Activated CD8-positive, alpha-beta memory T cell treated with anti-CD3 and anti-CD28 coated beads for 36 hours (primary cell): ENCODE measurements around the gene ABCF2. TPM values are rescaled to one million over a fixed set of nuclear protein-coding genes. Genes with fewer than 3 reads are reported as not detected.

Source experiments
- CTCF ChIA-PET: fragments of 350-600 bp; sonication (Branson Sonifier 250); formaldehyde crosslinking; loops from one replicate; lab custom pipeline; 2021; ENCODE audit warnings: antibody characterized with exemption; lab: Charles Lee
- POLR2A ChIA-PET: fragments of 350-600 bp; sonication (Branson Sonifier 250); formaldehyde crosslinking; loops from one replicate; lab custom pipeline; 2021; ENCODE audit warnings: antibody characterized with exemption; lab: Charles Lee
- total RNA-seq, 2 experiments: library from RNA; stranded (reverse); gene quantifications; one replicate each; pipeline ENCODE4 v1.2.3, GENCODE V29; 2021

The ABCF2 gene
- total RNA-seq, 2 experiments from 2014 or later: 86.5 to 96.8 TPM

DNA sequence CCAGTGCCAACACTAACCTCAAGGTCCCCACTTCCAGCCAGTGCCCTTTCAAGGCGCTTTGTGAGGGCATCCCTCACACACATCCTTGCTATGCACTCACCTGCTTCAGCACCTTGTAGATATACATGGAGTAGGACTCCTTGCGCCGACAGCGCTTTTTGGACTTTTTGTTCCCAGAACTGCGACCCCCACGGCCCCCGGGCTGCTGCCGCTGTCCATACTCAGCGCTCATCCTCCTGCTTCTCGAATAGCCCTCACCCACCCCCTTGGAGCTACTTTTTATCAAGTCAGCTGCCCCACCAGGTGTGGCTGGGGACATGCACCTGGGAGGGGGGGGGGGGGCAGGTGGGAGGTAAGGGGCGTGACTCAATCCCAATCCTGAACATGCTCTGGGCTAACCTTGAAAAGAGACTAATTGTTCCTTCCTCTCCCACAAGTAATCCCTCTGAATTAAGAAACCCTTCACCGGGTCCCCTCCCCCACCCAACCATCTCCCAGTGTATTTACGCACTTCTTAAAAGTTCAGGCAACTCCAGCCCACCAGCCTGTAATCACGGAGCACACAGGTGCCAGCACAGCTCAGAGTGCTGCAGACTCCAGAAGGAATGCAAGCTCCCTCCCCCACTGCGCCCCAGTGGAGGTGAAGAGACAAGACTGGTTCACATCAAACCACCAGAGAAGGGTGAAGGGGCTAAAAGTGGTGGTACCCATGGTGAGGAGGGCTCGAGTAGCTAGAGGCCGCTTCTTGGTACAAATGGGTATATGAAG, 16.7 kb downstream of the ABCF2 start, which contains the start of gene H2BK1:
Gene H2BK1 (minus strand): TSS at position 402 of the 768 bp plus-strand sequence. CDS start 170 bp downstream, at position 232.
- POLR2A ChIA-PET: interaction anchor here (0.7 kb wide), 1 partner anchor 9 kb away, joined by 3 read pairs; no protein-coding TSS in a partner anchor
- CTCF ChIA-PET: no interaction called here

DNA sequence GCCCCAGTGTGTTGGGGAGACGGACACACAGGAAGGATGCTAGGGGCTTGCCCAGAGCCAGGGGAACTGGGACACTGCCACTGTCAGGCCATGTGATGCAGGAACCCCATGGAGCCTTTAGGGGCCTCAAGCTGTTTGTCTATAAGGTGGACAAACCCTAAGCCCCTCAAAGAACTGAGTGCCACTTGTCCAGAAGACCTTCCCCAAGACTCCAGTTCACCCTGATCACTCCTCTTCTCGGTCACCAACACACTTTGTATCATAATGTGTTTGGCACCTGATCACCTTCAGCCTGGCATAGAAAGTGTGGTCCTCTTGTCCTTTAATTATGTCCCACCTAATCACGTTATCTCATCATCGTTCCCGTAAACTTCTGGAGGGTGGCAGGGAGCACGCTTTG, 17.4 kb downstream of the ABCF2 start:
- POLR2A ChIA-PET: no interaction called here
- CTCF ChIA-PET: no interaction called here

DNA sequence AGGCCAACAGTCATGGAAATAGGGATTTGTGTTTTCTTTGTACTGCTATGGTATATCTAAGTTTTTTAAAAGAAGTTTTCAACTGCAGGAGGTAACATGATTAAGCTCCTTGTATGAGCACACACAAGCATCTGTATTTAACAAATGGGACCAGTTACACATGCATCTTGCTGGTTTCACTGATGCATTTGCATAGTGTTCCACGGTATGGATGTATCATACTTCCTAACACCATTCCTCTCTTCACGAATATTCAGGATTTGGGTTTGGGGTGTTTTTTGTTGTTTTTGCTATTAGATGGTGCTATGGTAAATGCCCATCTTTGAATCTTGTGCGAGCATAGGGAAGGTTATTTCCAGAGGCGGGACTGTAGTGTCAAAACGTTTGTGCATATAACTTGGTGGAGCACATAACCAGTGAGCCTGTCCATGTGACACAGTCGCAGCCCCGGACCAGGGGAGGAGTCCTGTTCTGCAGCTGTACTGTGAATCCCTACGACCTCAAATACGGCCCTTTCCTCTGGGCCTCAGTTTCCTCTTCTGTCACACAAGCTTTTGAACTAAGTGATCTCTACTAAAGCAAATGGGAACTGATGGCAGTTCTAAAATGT, 18.6 kb downstream of the ABCF2 start:
- ChIA-PET CTCF (interaction anchor here (0.7 kb wide), 1 partner anchor 96 kb away, joined by 3 read pairs; no protein-coding TSS in a partner anchor), POLR2A (no interaction called here)

DNA sequence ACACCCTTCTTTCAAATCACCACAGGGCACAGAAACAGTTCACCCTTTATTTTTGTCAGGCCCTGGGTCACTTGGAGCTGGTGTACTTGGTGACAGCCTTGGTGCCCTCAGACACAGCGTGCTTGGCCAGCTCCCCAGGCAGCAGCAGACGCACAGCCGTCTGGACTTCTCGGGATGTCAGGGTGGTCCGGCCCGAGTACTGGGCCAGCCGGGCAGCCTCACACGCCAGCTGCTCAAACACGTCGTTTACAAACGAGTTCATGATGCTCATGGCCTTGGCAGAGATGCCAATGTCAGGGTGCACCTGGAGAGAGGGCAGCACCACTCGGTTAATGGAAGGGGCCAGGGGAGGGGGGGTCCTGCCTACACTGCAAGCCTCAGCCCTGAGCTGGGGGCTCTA, 19.2 kb downstream of the ABCF2 start:
- CTCF ChIA-PET: interaction anchor here (0.7 kb wide), 1 partner anchor 96 kb away, joined by 3 read pairs; no protein-coding TSS in a partner anchor

GRCh38 chr7:151207315-151207714, 19.7 kb downstream of the ABCF2 start:
- ChIA-PET CTCF (interaction anchor here (0.7 kb wide), 1 partner anchor 95 kb away, joined by 3 read pairs; no protein-coding TSS in a partner anchor), POLR2A (no interaction called here)

More for the DNA sequence above, 19.2 kb downstream of the ABCF2 start:
- POLR2A ChIA-PET: no interaction called here

DNA sequence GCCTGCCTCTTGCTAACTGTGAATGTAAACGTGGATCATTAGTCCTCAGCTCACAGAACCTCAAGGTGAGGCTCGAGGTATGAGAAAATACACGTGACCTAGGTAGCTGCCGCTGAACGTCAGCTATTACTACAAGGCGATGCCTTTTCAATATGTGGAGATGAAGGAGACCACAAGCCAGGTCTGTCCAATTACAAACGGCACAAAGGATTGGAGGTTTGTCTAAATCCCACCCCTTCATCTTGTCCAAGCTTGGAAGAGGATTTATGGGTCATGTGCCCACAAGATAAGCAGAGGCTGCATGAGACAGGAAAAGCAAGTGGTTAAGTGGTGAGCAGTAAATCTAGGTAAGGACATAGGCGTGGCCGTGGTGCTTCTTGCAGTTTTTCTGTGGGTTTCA, 20.1 kb downstream of the ABCF2 start:
- POLR2A ChIA-PET: no interaction called here
- CTCF ChIA-PET: no interaction called here

- ChIA-PET POLR2A (no interaction called here), CTCF (interaction anchor here (1.2 kb wide), 1 partner anchor 82 kb away, joined by 3 read pairs; no protein-coding TSS in a partner anchor)
These were observed 21.3 kb downstream of the ABCF2 start for GRCh38 chr7:151205730-151206129.

- POLR2A ChIA-PET: no interaction called here
- CTCF ChIA-PET: interaction anchor here (0.6 to 1.2 kb wide), 2 partner anchors 81 to 811 kb away, joined by 3 read pairs; no protein-coding TSS in a partner anchor
These were observed 22.5 kb downstream of the ABCF2 start for GRCh38 chr7:151204383-151205032.

GRCh38 chr7:151202836-151203235, 24.2 kb downstream of the ABCF2 start:
- CTCF ChIA-PET: no interaction called here

GRCh38 chr7:151201751-151202150, 25.3 kb downstream of the ABCF2 start:
- POLR2A ChIA-PET: no interaction called here
- CTCF ChIA-PET: no interaction called here

More at GRCh38 chr7:151202836-151203235, 24.2 kb downstream of the ABCF2 start:
- POLR2A ChIA-PET: no interaction called here

- ChIA-PET POLR2A (no interaction called here), CTCF (no interaction called here)
These were observed 25.7 kb downstream of the ABCF2 start for GRCh38 chr7:151201344-151201743.

DNA sequence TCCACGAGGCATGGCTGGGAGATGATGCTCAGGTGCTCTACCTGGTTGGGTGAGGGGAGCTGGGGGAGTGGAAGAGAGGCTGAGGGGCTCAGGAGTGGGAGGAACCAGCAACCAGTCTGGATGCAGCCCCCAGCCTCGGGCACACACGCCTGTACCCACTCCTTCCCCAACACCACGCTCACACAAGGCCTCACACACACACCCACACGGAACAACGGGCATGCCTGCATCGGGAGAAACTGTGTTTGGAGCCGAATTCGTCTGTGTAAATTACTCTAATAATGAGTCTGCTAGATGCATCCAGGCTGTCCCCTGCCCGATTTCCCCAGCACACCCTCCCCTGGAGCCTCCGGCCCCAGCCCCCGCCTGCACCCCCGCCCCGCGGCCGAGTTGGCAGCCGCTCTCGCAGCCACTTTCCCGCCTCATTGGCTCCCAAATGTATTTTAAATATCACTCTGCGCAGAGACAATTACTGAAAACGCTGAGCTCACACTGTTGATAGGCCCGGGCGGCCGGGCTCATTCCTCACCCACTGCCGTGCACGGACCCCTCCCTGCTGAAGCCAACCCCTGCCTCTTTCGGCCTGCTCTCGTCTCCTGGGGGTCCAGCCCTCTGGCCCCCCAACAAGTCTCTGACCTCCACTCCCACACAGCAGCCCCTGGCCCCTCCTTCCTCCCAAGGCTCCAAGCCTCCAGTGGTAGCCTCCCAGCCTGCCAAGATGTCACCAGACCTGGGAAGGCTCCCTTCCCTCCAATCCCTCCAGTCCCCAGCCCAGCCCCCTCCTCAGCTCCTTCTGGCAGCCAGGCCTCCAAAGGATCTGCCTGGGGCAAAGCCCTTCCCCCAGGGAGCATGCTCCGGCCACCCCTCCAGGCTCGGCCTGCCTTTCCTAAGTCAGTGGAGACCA, 27.8 kb downstream of the ABCF2 start:
- ChIA-PET POLR2A (no interaction called here), CTCF (no interaction called here)

DNA sequence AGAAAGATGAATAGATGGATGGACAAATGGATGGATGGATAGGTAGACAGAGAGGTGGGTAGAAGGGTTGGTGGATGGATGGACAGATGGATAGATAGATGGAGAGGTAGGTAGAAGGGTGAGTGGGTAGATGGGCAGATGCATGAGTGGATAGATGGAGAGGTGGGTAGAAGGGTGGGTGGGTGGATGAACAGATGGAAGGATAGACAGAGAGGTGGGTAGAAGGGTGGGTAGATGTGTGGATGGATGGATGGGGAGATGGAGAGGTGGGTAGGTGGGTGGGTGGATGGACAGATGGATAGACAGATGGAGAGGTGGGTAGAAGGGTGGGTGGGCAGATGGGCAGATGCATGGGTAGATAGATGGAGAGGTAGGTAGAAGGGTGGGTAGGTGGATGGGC, 29.1 kb downstream of the ABCF2 start:
- POLR2A ChIA-PET: no interaction called here
- CTCF ChIA-PET: no interaction called here

- ChIA-PET POLR2A (no interaction called here), CTCF (no interaction called here)
These were observed 31.2 kb downstream of the ABCF2 start for GRCh38 chr7:151195616-151196450.

DNA sequence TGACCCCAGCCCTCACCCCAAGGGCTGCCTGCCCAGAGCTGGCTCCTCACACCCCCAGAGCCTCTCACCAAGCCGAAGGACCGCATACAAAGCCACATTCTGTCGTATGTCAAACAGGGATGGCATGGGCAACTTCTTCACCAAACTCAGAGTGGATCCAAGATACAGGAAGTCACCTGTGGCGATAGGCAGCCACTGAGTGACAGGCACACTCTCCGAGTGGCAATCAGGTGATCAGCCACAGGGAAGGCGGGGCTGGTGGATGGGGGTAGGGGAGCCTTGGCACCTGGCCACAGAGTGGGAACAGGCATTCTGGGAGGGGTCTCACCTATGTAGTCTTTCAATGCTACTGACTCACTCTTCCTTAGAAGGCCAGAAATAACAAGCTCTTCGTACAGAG, 32.8 kb downstream of the ABCF2 start:
- CTCF ChIA-PET: no interaction called here
- POLR2A ChIA-PET: no interaction called here

DNA sequence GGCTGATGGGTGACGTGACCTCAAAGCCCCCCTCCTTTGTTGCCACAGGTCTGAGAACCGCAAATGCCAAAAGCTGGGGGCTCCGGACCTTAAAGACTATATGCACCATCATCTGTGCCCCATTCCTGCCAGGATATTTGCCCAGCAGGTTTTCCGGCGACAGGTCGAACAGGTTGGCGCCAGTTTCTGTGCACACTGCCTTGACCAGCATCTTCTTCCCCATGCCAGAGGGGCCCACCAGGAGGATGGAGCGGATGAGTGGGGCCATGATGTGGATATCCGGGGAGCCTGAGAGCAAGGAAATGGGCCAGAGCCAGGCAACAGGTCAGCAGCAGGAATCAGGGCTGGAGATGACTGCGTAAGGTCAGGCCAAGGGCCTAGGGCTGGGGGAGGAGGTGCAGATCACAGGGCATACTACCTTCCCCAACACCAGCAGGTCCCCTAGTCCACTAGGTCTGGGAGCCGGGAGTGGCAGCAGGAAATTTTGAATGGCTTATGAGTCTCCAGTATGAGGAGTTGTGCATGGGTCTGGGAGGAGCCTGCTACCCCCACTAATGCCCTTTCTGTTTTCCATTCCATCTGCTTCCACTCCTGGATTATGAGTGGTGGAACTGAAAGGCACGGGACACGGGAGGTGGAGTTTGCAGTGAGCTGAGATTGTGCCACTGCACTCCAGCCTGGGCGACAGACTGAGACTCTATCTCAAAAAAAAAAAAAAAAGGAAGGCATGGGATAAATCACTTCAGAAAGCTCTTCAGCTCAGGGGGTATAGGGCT, 33.6 kb downstream of the ABCF2 start:
- POLR2A ChIA-PET: no interaction called here
- CTCF ChIA-PET: no interaction called here

DNA sequence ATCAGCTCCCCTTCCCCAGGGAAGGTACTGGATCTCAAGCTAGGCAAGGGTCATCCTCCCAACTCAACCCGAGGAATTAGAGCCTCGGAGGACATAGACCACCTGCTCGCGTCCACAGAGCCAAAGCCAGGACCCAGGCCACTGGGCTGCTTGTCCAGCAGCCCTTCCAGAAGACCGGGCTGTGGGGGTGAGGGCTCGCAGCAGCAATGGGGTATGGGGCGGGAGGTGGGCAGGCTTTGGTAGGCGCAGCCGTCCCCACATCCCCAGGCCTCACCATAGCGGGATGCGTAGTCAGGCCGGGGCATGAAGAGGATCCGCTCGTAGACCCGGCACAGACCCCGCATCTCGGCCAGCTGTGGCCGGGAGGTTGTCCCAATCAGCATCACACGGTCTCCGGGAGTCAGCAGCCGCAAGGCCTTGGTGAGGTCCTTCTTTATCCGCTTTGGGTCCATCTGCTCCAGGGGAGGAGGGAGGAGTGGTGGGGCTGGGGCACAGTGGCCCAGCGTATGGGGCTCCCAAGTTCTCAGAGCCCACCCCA, 34.9 kb downstream of the ABCF2 start:
- POLR2A ChIA-PET: no interaction called here
- CTCF ChIA-PET: no interaction called here
